ENCODE data around the gene CD47.

Gene CD47

DNA sequence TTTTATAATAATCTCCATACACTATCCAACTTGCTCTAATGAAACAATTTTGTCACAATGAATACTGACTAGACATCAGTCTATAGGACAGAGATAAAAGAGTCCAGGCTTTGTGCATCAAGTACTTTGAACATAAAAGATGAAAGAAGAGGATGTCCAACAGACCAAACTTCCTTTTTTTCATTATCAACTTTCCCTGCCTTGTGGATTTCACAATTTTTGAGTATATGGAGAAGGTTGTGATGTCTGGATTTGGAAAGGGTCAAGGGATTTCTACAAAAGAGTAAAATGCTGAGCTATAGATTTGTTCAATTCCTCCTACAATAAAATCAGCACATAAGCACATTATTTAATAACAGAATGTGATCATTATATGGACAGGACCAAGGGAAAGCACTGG lies 25.7 kb downstream of the CD47 start:
- Histone ChIP-seq H3K4me3 (no peak overlapping the region), H3K27ac (no peak overlapping the region)

DNA sequence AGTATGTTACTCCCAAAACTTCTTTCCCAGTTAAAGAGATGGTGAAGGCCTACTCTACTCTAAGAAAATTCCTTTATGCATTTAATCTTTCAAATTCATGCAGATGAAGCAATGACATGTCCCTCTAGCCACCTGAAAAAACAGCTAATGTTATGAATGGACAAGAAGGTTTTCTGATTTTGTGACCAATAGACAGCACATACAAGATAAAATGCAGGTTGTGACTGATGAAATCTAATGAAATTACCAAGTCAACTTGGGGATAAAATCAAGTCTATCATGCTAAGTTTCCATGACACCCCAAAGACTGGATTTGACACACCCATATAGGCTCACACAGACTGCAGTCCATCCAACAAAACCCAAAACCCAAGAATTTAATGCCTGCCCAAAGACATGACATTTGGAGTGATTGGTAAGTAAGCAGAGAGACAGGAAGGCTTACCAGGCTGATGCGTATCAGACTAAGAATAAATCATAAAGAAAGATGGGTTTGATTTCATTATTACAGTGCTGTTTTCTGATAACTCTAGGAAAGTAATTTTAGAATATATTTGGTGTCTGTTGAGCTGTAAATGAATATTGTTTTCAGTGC lies 26.4 kb downstream of the CD47 start:
- no peak overlapping the region for H3K27ac ChIP-seq
- no peak overlapping the region for H3K4me3 ChIP-seq

DNA sequence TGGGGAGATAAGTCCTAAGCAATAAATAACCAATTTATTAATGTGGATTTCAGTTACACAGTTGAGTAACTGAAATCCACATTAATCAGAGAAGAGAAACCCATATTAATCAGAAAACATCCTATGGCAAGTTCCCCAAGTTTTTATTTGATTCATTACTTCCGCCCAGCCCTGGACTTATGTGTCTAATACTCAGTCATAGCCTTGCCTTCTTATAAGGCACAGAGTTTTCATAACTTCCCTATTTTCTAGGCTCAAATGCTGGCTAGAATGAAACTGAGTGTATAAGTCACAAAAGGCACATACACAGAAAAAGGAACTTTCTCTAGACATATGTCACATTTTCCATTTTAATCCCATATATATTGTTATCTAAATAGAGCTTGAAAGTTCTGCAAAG lies 28.8 kb downstream of the CD47 start:
- no peak overlapping the region for H3K4me3 ChIP-seq
- no peak overlapping the region for H3K27ac ChIP-seq

DNA sequence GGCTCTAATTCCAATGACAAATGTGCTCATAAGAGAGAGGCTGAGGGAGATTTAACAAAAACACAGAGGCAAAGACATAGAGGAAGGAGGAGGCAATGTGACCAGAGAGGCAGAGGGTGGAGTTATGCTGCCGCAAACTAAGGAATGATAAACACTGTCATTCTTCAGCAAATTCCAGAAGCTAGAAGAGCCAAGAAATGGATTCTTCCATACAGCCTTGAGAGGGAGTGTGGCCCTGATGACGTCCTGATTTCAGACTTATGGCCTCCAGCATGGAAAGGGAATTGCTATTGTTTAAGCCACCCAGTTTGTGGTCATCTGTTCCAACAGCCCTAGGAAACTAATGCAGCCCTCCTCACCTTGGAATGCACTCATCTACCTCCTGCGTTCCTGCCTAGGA lies 30.5 kb downstream of the CD47 start:
- no peak overlapping the region for H3K27ac ChIP-seq

DNA sequence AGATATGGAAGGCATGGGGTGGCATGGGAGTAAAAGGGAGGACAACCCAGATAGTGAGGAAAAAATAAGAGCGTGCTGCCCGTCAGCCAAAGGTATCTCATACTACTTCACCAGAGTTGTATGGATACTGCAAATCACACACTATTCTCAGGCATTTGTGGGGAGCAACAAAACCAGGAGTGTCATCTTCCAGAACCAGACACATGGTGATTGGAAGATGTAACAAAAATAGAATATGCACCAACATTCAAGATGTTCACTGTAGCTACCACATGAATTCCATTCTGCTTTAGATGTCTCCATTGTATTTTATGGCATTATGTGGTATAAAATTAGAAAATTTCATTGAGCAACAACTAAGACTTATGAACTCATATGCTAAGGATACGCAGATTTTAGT lies 34.9 kb downstream of the CD47 start:
- H3K27ac ChIP-seq = no peak overlapping the region
- no peak overlapping the region for H3K4me3 ChIP-seq

More for the DNA sequence above, 30.5 kb downstream of the CD47 start:
- no peak overlapping the region for H3K4me3 ChIP-seq

DNA sequence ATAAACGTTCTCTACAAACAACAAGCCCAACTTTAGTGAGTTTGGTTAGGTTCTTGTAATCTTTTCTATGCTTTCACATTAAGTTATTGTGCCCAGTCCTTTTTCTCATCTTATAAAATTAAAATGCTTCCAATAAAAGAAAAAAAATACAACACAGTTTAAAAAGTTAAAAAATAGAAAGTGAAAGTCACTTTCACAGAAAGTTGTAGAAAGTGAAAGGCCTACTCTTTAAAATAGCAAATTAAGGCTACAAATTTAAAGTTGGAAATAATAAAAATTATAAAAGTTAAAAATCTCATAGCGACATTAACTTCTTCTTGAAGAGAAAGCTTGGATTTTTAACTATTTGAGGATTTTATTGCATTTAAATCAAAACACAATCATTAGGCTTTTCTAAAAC lies 35.9 kb downstream of the CD47 start:
- Histone ChIP-seq H3K4me3 (no peak overlapping the region), H3K27ac (no peak overlapping the region)

DNA sequence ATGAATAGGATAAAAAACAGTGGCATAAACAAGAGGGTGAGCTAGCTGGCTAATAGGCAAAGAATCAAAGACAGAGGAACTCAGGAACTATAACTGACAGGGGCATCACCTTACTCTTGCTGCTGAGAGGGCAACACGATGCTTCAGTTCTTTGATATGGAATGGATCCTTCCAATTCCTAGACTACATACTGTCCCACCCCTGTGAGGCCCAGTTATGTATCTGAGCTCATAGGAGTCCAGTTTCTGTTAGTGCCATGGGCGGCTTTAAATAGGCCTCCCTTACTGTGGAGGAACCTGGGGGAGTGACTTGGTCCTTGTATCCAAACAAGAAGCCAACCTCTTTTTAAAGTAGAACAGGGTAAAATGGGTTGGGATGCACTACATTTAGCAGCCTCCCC lies 37.3 kb downstream of the CD47 start:
- H3K4me3 ChIP-seq = no peak overlapping the region
- H3K27ac ChIP-seq = peak overlapping the region in 2 of 21 experiments; percentile 14 to 15

DNA sequence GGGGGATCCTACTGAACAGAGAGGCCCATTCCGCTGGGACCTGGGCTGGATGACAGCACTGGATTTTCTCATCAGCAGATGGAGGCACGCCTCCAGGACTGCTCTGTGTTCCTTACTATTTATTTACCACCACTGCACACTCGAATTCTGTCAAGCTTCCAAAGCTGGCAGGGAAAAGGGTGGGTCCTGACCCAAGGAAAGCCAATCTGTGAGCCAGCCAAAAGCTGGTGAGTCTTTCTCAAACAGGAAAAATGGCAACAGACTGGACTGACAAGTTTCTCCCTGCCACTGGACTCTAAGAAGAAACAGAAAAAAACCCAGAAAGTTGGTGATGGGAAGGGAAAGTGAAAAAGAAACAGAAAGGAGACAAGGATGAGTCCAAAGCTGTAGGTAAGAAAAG lies 37.8 kb downstream of the CD47 start:
- Histone ChIP-seq H3K4me3 (no peak overlapping the region), H3K27ac (peak overlapping the region in 2 of 21 experiments; percentile 14 to 15)

DNA sequence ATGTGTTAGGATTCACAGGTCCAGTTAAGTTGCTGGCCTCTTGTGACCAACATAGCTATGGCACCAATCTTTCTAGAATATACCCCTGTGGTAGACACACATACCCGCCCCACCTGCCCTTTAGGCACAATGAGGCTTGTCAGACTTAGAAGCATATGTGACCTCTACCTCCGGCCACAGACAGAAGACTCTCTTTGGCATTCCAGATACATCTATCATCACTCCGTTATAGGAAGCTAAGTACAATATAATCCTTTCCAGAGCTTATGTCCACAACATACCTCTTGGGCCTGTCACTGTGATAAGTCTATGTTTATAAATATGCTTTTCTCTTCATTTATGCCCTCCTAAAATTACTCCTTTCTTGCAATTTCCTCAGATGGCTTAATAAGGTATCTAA lies 39.8 kb downstream of the CD47 start:
- no peak overlapping the region for H3K27ac ChIP-seq
- H3K4me3 ChIP-seq = no peak overlapping the region

DNA sequence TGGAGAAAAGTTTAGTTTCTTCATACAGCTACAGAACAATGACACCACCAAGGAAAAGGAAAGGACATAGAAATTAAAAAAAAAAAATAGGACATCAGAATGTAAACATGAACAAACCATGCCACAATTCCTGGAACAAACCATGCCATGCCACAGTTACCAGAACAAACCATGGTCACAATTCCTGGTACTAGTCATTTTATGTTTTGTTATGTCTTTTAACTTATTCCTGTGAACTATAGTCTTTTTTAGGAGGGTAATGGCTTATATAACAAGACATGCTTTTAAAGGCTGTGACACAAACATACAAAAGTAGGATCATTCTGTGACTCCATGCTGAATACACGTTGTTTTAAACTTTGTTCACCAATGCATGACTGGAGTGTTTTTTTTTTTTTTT lies 42.8 kb downstream of the CD47 start:
- no peak overlapping the region for H3K27ac ChIP-seq
- no peak overlapping the region for H3K4me3 ChIP-seq

DNA sequence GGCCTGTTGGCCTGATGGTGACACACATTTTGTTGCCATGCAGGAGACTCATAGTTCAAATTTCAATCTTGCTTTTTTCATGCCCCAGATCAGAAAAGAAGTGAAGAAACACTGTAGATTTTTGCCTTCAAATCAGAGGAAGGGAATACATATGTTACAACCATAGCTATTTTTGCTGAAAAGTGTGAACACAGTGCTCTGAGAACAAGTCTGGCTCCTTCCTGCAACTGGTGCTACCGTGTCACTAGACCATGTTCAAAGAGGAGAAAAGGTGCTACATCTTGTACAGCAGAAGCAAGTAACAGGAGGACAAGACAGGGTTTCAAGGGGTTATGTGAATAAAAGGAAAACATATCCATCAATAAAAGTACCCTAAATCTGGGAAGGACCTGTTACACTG lies 44.6 kb downstream of the CD47 start:
- Histone ChIP-seq H3K27ac (no peak overlapping the region), H3K4me3 (no peak overlapping the region)

DNA sequence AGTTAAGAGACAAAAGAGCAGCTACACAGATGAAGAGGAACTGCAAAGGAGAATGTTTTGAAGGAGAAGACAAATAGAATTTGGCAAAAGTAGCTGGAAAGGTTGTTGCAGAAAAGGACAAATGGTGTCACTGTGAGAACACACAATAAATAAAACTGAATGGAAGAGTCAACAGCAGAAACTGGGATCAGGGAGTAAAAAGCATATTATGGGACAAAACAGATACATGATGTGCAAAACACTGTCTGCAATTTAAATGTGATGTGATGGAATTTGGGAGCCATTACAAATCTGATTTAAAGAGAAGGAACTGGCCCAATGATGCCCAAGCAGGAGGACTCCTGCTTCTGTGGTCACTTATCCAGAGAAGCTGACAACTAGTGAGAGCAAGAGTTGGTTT lies 46.1 kb downstream of the CD47 start:
- H3K27ac ChIP-seq = no peak overlapping the region
- H3K4me3 ChIP-seq = no peak overlapping the region

DNA sequence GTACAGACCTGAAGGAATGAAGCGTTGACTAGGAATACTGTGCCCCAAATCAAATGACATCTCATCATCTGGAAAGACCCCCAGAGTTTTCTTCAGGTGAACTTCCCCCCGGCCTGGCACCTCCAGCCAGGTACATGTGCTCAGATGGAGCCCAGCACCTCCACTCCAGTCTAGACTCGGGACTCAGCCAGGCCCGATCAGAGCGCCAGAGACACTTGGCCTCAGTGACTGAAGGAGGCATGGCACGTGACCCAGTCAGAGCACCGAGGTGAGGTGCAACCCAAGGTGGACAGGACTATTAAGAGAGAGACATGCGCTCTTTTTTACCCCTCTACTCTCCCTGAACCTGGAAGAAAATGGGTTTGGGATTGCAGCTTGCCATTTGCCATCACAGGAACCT lies 48.5 kb downstream of the CD47 start:
- H3K27ac ChIP-seq = no peak overlapping the region
- H3K4me3 ChIP-seq = no peak overlapping the region

DNA sequence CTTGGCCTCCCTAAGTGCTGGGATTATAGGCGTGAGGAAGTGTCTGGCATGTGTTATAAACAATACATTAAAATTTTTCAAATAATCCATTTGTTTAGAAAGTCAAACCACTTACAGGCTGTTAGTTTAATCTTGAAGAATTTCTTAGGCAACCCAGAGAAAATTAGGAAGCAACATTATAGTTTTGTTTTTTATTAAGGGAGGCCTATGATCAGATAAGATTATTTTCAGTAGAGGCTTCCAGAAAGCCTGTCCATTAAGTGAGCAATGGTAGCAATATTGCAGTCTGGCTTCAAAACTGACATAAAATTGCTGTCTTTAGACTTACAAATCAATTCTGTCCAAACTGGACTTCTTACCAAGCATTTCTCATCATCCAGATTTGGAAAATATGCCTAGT lies 49.6 kb downstream of the CD47 start:
- H3K4me3 ChIP-seq = no peak overlapping the region
- no peak overlapping the region for H3K27ac ChIP-seq

DNA sequence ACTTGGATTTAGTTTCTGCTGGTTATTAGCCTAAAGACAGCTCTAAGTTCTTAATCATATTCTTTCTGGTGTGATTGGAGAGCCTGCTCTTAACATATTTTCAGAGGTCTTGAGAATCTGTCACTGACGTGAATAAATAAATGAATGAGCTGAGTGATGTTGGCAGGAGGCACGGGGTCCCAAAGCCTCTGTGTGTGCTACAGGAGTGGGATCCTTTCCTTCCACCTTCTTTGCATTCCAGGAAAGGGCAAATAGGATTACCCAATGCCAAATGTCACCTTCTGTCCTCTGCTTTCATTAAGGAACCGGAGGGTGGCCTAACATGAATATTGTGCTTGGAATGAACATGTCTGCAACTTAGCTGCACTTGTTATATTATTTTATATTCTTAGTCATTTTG lies 53.1 kb downstream of the CD47 start:
- H3K27ac ChIP-seq = peak overlapping the region in 4 of 21 experiments; percentile 12 to 63 (median 34)
- no peak overlapping the region for H3K4me3 ChIP-seq

DNA sequence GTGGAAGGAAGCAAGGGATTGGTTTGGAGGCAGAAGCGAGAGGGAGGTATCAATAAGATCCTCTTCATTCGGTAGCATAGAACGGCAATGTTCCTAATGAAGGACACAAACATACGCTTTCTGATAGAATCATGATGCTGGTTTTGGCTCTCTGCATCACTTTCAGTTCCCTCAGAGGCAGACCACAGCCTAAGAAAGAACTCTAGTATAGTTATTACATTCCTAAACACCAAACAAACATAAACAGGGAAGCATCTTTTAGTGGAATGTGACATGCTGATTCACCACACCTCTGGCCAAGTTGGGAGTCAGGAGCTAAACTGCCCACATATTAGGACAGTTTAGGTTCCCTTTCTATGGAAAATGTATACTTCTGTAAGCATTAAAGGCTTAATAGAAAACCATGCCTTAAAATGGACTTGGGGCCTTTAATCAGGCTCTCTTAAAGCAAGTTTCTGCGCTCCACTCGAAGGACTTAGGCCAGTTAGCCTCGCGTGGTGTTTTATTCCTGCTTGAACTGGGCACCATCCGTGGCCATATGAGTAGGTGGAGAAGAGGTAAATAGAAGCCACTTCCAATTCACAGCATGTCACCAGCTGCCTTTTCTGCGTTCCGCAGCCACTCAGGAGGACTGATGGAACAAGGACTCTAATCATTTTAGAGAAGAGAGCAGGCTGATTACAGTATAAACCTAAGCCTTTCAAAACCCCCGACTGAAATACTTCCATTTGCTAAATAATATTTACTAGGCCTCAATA lies 53.7 kb downstream of the CD47 start:
- Histone ChIP-seq H3K27ac (peak overlapping the region in 8 of 21 experiments; percentile 5 to 63 (median 35)), H3K4me3 (no peak overlapping the region)

DNA sequence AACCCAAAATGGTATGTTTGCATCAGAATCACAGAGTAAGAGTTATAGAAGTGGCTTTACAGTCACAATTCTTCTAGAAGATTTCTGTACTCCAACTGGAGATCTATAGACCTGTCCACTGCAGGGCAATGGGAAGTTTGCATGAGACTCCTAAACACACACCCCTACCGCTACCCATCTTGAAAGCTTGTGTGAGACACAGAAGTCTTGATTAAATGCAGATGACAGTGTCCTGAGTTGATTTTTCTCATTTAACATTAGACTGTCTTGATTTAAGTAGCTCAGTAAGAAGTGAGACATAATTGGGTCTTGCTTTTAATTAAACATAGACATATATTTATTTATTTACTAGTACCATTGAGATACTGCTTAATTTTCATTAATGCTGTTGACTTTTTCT lies 54.4 kb downstream of the CD47 start:
- Histone ChIP-seq H3K4me3 (no peak overlapping the region), H3K27ac (peak overlapping the region in 5 of 21 experiments; percentile 13 to 57 (median 35))

DNA sequence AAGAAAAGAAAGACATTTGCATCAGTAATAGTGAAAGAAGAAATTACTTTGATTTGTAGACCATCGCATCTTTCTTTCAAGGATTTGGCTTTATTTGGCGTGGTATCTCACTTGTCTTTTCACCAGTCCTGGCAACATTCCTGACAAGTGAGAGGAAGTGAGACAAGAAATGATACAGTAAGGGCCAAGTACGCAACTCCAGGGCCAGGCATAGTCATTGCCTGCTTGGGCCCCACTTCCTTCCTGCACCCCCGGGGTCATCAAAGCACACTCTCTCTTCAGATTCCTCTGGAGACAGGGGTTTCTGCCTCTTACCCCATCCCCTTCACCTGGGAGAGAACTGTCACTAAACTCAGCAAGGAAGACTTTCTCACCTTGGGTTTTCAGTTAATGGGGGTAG lies 55.1 kb downstream of the CD47 start:
- no peak overlapping the region for H3K27ac ChIP-seq
- H3K4me3 ChIP-seq = no peak overlapping the region

DNA sequence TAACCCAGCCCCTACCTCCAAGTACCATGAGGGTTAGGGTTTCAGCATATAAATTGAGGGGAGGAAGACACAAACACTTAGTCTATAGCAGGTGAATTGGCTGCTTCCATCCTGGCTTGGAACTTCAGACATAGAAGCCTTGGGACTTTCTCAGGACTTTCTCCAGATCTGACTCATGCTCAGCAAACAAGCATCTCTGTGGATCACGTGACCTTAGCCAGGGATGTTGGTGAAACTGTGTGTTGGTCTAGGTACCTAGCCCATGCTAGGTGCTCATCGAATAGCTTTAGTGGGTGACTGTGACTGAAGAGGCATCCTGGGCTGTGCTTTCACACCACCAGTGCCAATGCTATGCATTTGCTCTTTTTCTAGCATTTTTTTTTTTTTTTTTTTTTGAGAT lies 58.9 kb downstream of the CD47 start:
- Histone ChIP-seq H3K4me3 (no peak overlapping the region), H3K27ac (peak overlapping the region in 5 of 21 experiments; percentile 3 to 55 (median 48))

DNA sequence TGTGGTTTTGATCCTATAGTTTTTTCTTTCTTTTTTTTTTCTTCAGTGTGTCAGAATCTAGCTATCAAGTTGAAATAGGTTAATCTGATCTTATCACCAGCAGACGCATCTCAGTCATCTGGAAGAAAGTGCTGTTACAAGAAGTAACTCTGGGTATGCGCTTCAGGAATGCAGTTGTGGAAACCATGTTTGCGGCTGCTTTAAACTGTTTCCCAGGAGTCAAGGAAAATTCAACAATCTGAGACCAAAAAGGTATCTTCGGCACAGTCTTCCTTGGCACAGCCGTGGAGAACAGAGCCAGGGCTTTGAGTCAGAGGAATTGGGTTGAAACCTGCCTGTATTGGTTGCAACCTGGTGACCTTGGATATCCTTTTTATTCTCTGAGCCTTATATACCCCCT lies 59.9 kb downstream of the CD47 start:
- no peak overlapping the region for H3K4me3 ChIP-seq
- H3K27ac ChIP-seq = peak overlapping the region in 4 of 21 experiments; percentile 30 to 55 (median 52)

DNA sequence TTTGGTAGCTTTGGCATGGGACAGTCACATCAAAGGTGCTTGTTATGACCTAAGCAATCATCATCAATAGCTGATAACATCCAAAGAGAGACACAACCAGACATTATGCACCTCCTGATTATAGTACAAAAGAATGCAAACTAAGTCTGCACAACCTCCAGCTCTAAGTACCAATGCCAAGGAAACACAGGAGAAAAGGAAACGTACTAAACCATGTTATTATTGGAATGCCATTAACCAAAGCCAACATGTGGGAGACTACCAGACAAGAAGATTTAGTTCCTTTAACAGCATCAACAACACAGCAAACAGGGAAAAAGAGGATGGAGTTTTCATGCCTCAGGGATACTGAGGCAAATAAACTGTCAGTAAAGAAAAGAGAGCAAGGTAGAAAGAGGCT lies 61.4 kb downstream of the CD47 start:
- Histone ChIP-seq H3K4me3 (no peak overlapping the region), H3K27ac (no peak overlapping the region)

DNA sequence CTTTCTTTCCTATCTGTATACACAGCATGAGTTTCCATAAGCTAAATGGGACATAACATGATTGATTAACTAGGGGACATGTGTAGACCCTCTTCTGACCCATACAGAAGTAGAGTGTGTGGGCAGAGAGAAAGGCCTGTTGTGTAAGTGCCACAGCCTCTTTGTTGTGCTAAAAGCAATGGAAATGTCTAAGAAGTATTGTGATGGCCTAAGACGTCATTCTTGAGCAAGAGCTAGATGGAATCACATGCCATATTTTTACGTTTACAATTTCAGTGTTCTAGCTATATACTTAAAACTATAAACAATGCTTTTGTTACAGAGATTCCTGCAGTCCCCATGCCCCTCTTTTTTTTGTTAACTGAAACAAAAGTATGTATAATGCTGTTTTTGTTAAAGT lies 61.9 kb downstream of the CD47 start:
- Histone ChIP-seq H3K27ac (no peak overlapping the region), H3K4me3 (no peak overlapping the region)

Data from skin epidermis (tissue), 12 donors.